Keratinocyte (primary cell): ENCODE data around the gene TDRD9. TPM values are rescaled to one million over a fixed set of nuclear protein-coding genes. Genes with fewer than 3 reads are reported as not detected.

Experiments used
- DNase-seq: peaks from one replicate; pipeline ENCODE4 v3.0.0-alpha.2; 2011; ENCODE audit warnings: low read depth, missing footprints, low spot score
- FAIRE-seq: peaks from 2 replicates; lab custom pipeline; 2011; peaks lifted over from hg19 to GRCh38; lab: Jason Lieb, UNC
- H2AFZ ChIP-seq: 2 replicates; pipeline ENCODE4 v1.6.0; 2012; ENCODE audit warnings: low read length, control low read depth, inconsistent platforms; ENCODE audit not compliant: control insufficient read depth
- H3K27ac ChIP-seq: 2 replicates; pipeline ENCODE4 v1.5.1; 2011; ENCODE audit warnings: low read length; ENCODE audit not compliant: control insufficient read depth, insufficient read depth
- H3K27me3 ChIP-seq: 3 replicates; pipeline ENCODE4 v1.6.0; 2011; ENCODE audit warnings: low read length; ENCODE audit not compliant: control insufficient read depth, insufficient read depth; ENCODE audit errors: extremely low read depth
- H3K36me3 ChIP-seq, 2 experiments: 2 replicates in 1 of 2; 3 replicates in 1 of 2; pipeline ENCODE4 v1.5.1; 2011; ENCODE audit warnings: low read length in 2 of 2, mild to moderate bottlenecking in 1 of 2; ENCODE audit not compliant: control insufficient read depth in 2 of 2, insufficient read depth in 2 of 2; ENCODE audit errors: extremely low read depth in 1 of 2
- H3K4me1 ChIP-seq: 3 replicates; pipeline ENCODE4 v1.5.1; 2011; ENCODE audit warnings: low read length; ENCODE audit not compliant: control insufficient read depth, insufficient read depth; ENCODE audit errors: extremely low read depth
- H3K4me2 ChIP-seq: 3 replicates; pipeline ENCODE4 v1.6.0; 2011; ENCODE audit warnings: low read depth, low read length; ENCODE audit not compliant: control insufficient read depth, insufficient read depth; ENCODE audit errors: extremely low read depth
- H3K4me3 ChIP-seq, 3 experiments: fragments of 200-600 bp in 1 of 3; sonication (generic) in 1 of 3; 2 replicates in 2 of 3; 3 replicates in 1 of 3; pipeline ENCODE4 v1.5.1; 2011 to 2016; ENCODE audit warnings: low read length in 3 of 3, mild to moderate bottlenecking in 3 of 3, control low read depth in 2 of 3, inconsistent platforms in 1 of 3, low read depth in 1 of 3, mixed read lengths in 1 of 3, mixed run types in 1 of 3, moderate library complexity in 1 of 3; ENCODE audit not compliant: control insufficient read depth in 2 of 3, insufficient read depth in 2 of 3; ENCODE audit errors: extremely low read depth in 1 of 3
- H3K79me2 ChIP-seq: 2 replicates; pipeline ENCODE4 v1.6.0; 2012; ENCODE audit warnings: low read length; ENCODE audit not compliant: control insufficient read depth, insufficient read depth
- H3K9ac ChIP-seq: 3 replicates; pipeline ENCODE4 v1.6.0; 2011; ENCODE audit warnings: low read length; ENCODE audit not compliant: control insufficient read depth, insufficient read depth; ENCODE audit errors: extremely low read depth
- H3K9me1 ChIP-seq: 3 replicates; pipeline ENCODE4 v1.6.0; 2011; ENCODE audit warnings: low read length; ENCODE audit not compliant: control insufficient read depth, insufficient read depth; ENCODE audit errors: extremely low read depth
- H3K9me3 ChIP-seq: 2 replicates; pipeline ENCODE4 v1.5.1; 2012; ENCODE audit warnings: low read depth, low read length; ENCODE audit not compliant: control insufficient read depth
- H4K20me1 ChIP-seq: 3 replicates; pipeline ENCODE4 v1.6.0; 2011; ENCODE audit warnings: low read length; ENCODE audit not compliant: control insufficient read depth, insufficient read depth; ENCODE audit errors: extremely low read depth
- CTCF ChIP-seq, 3 experiments: IDR thresholded peaks in 1 of 3; conservative IDR thresholded peaks in 1 of 3; optimal IDR thresholded peaks in 1 of 3; 2 replicates in 2 of 3; 3 replicates in 1 of 3; pipeline versions ENCODE3 to v1.5.1; 2011; ENCODE audit warnings: low read length in 3 of 3, mild to moderate bottlenecking in 3 of 3, moderate library complexity in 2 of 3, control low read depth in 1 of 3, inconsistent platforms in 1 of 3; ENCODE audit not compliant: insufficient read depth in 2 of 3; ENCODE audit errors: extremely low read depth in 1 of 3
- EZH2 ChIP-seq: IDR thresholded peaks from one replicate; pipeline ENCODE4 v1.6.1; 2012; ENCODE audit warnings: inconsistent platforms, mild to moderate bottlenecking, low read length, moderate library complexity
- dilution Hi-C: fragments of 300-500 bp; cut with MboI; formaldehyde crosslinking; loops from one replicate; pipeline ENCODE4 v1.7.0; 2020; ENCODE audit warnings: low sequenced_read_pairs; ENCODE audit not compliant: extremely low pct_ligation_motif_present
- polyA plus RNA-seq, 5 experiments: library from polyadenylated mRNA; depleted of rRNA in 3 of 5; stranded (reverse) in 3 of 5; stranded (forward) in 1 of 5; unstranded in 1 of 5; fragments of >200 nt; gene quantifications; 1 replicate in 1 of 5; 2 replicates in 3 of 5; 3 replicates in 1 of 5; pipeline versions ENCODE4 v1.2.1 to v1.2.3, GENCODE V29; 2011 to 2012; ENCODE audit warnings: missing spikeins in 2 of 5, low read depth in 1 of 5, low replicate concordance in 1 of 5

Gene TDRD9
- polyA plus RNA-seq, 1 donor (not counting 4 experiments of a cell fraction or from before 2014, with no cell fraction given), result 0.10 TPM

GRCh38 chr14:104072586-104072985, 144.3 kb downstream of the TDRD9 start:
- H3K9me1 ChIP-seq, result no peaks in the 10 kb centered on the region
- no peaks in the 10 kb centered on the region for H3K9me3 ChIP-seq
- no peak for FAIRE-seq
- no peaks in the 10 kb centered on the region for H3K4me1 ChIP-seq
- H3K36me3 ChIP-seq, result no peaks in the 10 kb centered on the region
- no peak overlapping the region for H3K4me3 ChIP-seq
- no peaks in the 10 kb centered on the region for H4K20me1 ChIP-seq
- H3K27ac ChIP-seq, result no peak overlapping the region
- no peaks in the 10 kb centered on the region for H3K27me3 ChIP-seq
- H3K4me2 ChIP-seq, result no peak overlapping the region
- H2AFZ ChIP-seq, result no peak overlapping the region
- H3K79me2 ChIP-seq, result no peaks in the 10 kb centered on the region
- DNase-seq, result no peak
- H3K9ac ChIP-seq, result no peak overlapping the region
- dilution Hi-C loops, result no loop called here
- no peak for TF ChIP-seq CTCF (optimal IDR thresholded peaks at IDR 0.05 in 1 of 3, IDR thresholded peaks at IDR 0.05 in 1 of 3, conservative IDR thresholded peaks at IDR 0.05 in 1 of 3; ENCODE audit: extremely low read depth in 1 of 3, insufficient read depth in 2 of 3, low read length in 3 of 3)
- TF ChIP-seq EZH2, result no peak

GRCh38 chr14:104073764-104074163, 145.5 kb downstream of the TDRD9 start:
- H3K4me3 ChIP-seq, result no peak overlapping the region
- H2AFZ ChIP-seq, result no peak overlapping the region
- no peaks in the 10 kb centered on the region for H3K9me1 ChIP-seq
- H3K4me1 ChIP-seq, result no peaks in the 10 kb centered on the region
- FAIRE-seq (no peak), DNase-seq (no peak)
- H3K9me3 ChIP-seq, result no peaks in the 10 kb centered on the region
- H3K36me3 ChIP-seq, result no peaks in the 10 kb centered on the region
- no peaks in the 10 kb centered on the region for H4K20me1 ChIP-seq
- no peak overlapping the region for H3K9ac ChIP-seq
- no peaks in the 10 kb centered on the region for H3K79me2 ChIP-seq
- no peak overlapping the region for H3K27ac ChIP-seq
- dilution Hi-C loops, result no loop called here
- H3K27me3 ChIP-seq, result no peaks in the 10 kb centered on the region
- no peak for TF ChIP-seq EZH2
- no peak for TF ChIP-seq CTCF (optimal IDR thresholded peaks at IDR 0.05 in 1 of 3, IDR thresholded peaks at IDR 0.05 in 1 of 3, conservative IDR thresholded peaks at IDR 0.05 in 1 of 3; ENCODE audit: extremely low read depth in 1 of 3, insufficient read depth in 2 of 3, low read length in 3 of 3)
- no peak overlapping the region for H3K4me2 ChIP-seq
